ENCODE measurements around the gene BICD1.

Gene BICD1

GRCh38 chr12:32379213-32379612, 272.6 kb downstream of the BICD1 start:
- Mint-ChIP-seq H3K4me3 (no peak overlapping the region), H3K9me3 (no peaks in the 10 kb centered on the region), H3K27ac (no peak overlapping the region), H3K4me1 (peaks cover 13% of the 10 kb centered on the region), H3K36me3 (ENCODE audit: low read depth) (no peaks in the 10 kb centered on the region), H3K27me3 (ENCODE audit: low read depth) (no peaks in the 10 kb centered on the region)
- no peak for TF ChIP-seq CTCF (IDR thresholded peaks at IDR 0.05; ENCODE audit: unreplicated experiment in 3 of 3)

- Mint-ChIP-seq H3K9me3 (no peaks in the 10 kb centered on the region), H3K27ac (no peak overlapping the region), H3K36me3 (ENCODE audit: low read depth) (no peaks in the 10 kb centered on the region), H3K4me3 (no peak overlapping the region), H3K27me3 (ENCODE audit: low read depth) (no peaks in the 10 kb centered on the region), H3K4me1 (peaks cover 17% of the 10 kb centered on the region)
- no peak for TF ChIP-seq CTCF (IDR thresholded peaks at IDR 0.05; ENCODE audit: unreplicated experiment in 3 of 3)
Measured at GRCh38 chr12:32379667-32380066, 273.0 kb downstream of the BICD1 start.

GRCh38 chr12:32382226-32382625, 275.6 kb downstream of the BICD1 start:
- Mint-ChIP-seq H3K4me3 (no peak overlapping the region), H3K27ac (no peak overlapping the region), H3K36me3 (ENCODE audit: low read depth) (no peaks in the 10 kb centered on the region), H3K27me3 (ENCODE audit: low read depth) (no peaks in the 10 kb centered on the region), H3K4me1 (peaks cover 17% of the 10 kb centered on the region), H3K9me3 (no peaks in the 10 kb centered on the region)
- no peak for TF ChIP-seq CTCF (IDR thresholded peaks at IDR 0.05; ENCODE audit: unreplicated experiment in 3 of 3)

- no peaks in the 10 kb centered on the region for H3K4me1 Mint-ChIP-seq
- H3K27ac Mint-ChIP-seq = no peak overlapping the region
- H3K36me3 Mint-ChIP-seq (ENCODE audit: low read depth) = no peaks in the 10 kb centered on the region
- no peaks in the 10 kb centered on the region for H3K27me3 Mint-ChIP-seq (ENCODE audit: low read depth)
- no peaks in the 10 kb centered on the region for H3K9me3 Mint-ChIP-seq
- no peak overlapping the region for H3K4me3 Mint-ChIP-seq
- no peak for TF ChIP-seq CTCF (IDR thresholded peaks at IDR 0.05; ENCODE audit: unreplicated experiment in 3 of 3)
Measured at GRCh38 chr12:32390572-32391219, 284.0 kb downstream of the BICD1 start.

- Mint-ChIP-seq H3K36me3 (ENCODE audit: low read depth) (no peaks in the 10 kb centered on the region), H3K9me3 (no peaks in the 10 kb centered on the region), H3K4me1 (peaks cover 10% of the 10 kb centered on the region), H3K4me3 (no peak overlapping the region), H3K27ac (no peak overlapping the region), H3K27me3 (ENCODE audit: low read depth) (peaks cover 23% of the 10 kb centered on the region)
- no peak for TF ChIP-seq CTCF (IDR thresholded peaks at IDR 0.05; ENCODE audit: unreplicated experiment in 3 of 3)
Measured at GRCh38 chr12:32395026-32395425, 288.4 kb downstream of the BICD1 start.

- H3K9me3 Mint-ChIP-seq = no peaks in the 10 kb centered on the region
- no peaks in the 10 kb centered on the region for H3K36me3 Mint-ChIP-seq (ENCODE audit: low read depth)
- H3K4me3 Mint-ChIP-seq = peak overlapping the region; percentile 68 to 84 (median 78)
- H3K27ac Mint-ChIP-seq = peak overlapping the region; percentile 30 to 52 (median 37)
- peaks cover 46% of the 10 kb centered on the region for H3K27me3 Mint-ChIP-seq (ENCODE audit: low read depth)
- TF ChIP-seq CTCF (IDR thresholded peaks at IDR 0.05; ENCODE audit: unreplicated experiment in 3 of 3) = no peak
- H3K4me1 Mint-ChIP-seq = peaks cover 16% of the 10 kb centered on the region
Measured at GRCh38 chr12:32397696-32398095, 291.0 kb downstream of the BICD1 start.

Measured in nephron (organoid).